Measurements from ENCODE around the gene SCN2A.
A peak's percentile ranks its signal among the peaks of the same experiment; 100 is the strongest.

The SCN2A gene

GRCh38 chr2:165401285-165401852 is 162.2 kb downstream of the SCN2A start:
- Histone ChIP-seq H3K9me3 (ENCODE audit: severe bottlenecking) (no peaks in the 10 kb centered on the region), H3K27me3 (ENCODE audit: insufficient read depth, poor library complexity, severe bottlenecking) (no peaks in the 10 kb centered on the region), H3K4me1 (ENCODE audit: insufficient read depth, poor library complexity, severe bottlenecking) (no peaks in the 10 kb centered on the region), H3K4me3 (ENCODE audit: severe bottlenecking) (no peak overlapping the region), H3K36me3 (ENCODE audit: low read depth) (no peaks in the 10 kb centered on the region), H3K27ac (ENCODE audit: poor library complexity, severe bottlenecking) (no peak overlapping the region)
- TF ChIP-seq, protein P1, sequence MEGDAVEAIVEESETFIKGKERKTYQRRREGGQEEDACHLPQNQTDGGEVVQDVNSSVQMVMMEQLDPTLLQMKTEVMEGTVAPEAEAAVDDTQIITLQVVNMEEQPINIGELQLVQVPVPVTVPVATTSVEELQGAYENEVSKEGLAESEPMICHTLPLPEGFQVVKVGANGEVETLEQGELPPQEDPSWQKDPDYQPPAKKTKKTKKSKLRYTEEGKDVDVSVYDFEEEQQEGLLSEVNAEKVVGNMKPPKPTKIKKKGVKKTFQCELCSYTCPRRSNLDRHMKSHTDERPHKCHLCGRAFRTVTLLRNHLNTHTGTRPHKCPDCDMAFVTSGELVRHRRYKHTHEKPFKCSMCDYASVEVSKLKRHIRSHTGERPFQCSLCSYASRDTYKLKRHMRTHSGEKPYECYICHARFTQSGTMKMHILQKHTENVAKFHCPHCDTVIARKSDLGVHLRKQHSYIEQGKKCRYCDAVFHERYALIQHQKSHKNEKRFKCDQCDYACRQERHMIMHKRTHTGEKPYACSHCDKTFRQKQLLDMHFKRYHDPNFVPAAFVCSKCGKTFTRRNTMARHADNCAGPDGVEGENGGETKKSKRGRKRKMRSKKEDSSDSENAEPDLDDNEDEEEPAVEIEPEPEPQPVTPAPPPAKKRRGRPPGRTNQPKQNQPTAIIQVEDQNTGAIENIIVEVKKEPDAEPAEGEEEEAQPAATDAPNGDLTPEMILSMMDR (IDR thresholded peaks at IDR 0.05; ENCODE audit: poor library complexity, severe bottlenecking): peak; percentile 80
- DNase-seq (ENCODE audit: low spot score) (no peak), ATAC-seq (ENCODE audit: low read depth) (no peak)

- TF ChIP-seq, protein P1 (IDR thresholded peaks at IDR 0.05; ENCODE audit: poor library complexity, severe bottlenecking): no peak
- DNase-seq (ENCODE audit: low spot score): no peak
- Histone ChIP-seq H3K27me3 (ENCODE audit: insufficient read depth, poor library complexity, severe bottlenecking) (no peaks in the 10 kb centered on the region), H3K9me3 (ENCODE audit: severe bottlenecking) (no peaks in the 10 kb centered on the region), H3K4me1 (ENCODE audit: insufficient read depth, poor library complexity, severe bottlenecking) (no peaks in the 10 kb centered on the region), H3K4me3 (ENCODE audit: severe bottlenecking) (no peak overlapping the region), H3K36me3 (ENCODE audit: low read depth) (no peaks in the 10 kb centered on the region), H3K27ac (ENCODE audit: poor library complexity, severe bottlenecking) (no peak overlapping the region)
- ATAC-seq (ENCODE audit: low read depth): no peak
Observed at GRCh38 chr2:165402162-165402561, 162.9 kb downstream of the SCN2A start.

- Histone ChIP-seq H3K4me1 (ENCODE audit: insufficient read depth, poor library complexity, severe bottlenecking) (no peaks in the 10 kb centered on the region), H3K36me3 (ENCODE audit: low read depth) (no peaks in the 10 kb centered on the region), H3K9me3 (ENCODE audit: severe bottlenecking) (no peaks in the 10 kb centered on the region), H3K4me3 (ENCODE audit: severe bottlenecking) (no peak overlapping the region), H3K27me3 (ENCODE audit: insufficient read depth, poor library complexity, severe bottlenecking) (no peaks in the 10 kb centered on the region), H3K27ac (ENCODE audit: poor library complexity, severe bottlenecking) (no peak overlapping the region)
- peak; percentile 54; the same call in 1 of the 3 replicates for ATAC-seq (ENCODE audit: low read depth)
- TF ChIP-seq, protein P1 (IDR thresholded peaks at IDR 0.05; ENCODE audit: poor library complexity, severe bottlenecking): no peak
- no peak for DNase-seq (ENCODE audit: low spot score)
Observed at GRCh38 chr2:165406173-165406572, 167.0 kb downstream of the SCN2A start.

DNA sequence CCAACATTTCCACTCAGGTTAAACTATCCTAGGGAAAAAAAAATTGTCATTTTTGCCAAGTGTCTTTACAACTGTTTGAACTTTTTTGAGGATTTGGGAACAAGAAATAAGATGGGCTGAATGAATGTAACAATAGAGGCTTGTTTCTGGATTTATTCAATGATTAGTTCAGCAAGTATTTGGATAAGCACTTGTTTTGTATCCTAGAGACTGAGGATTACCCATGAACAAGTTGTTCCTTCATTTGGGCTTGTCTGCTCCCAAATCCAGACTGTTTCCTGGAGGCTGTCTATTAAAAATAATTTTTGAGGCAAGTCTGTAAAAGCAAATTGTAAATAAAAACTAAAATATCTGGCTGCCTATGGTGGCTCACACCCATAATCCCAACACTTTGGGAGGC is 168.3 kb downstream of the SCN2A start:
- no peak for ATAC-seq (ENCODE audit: low read depth)

DNA sequence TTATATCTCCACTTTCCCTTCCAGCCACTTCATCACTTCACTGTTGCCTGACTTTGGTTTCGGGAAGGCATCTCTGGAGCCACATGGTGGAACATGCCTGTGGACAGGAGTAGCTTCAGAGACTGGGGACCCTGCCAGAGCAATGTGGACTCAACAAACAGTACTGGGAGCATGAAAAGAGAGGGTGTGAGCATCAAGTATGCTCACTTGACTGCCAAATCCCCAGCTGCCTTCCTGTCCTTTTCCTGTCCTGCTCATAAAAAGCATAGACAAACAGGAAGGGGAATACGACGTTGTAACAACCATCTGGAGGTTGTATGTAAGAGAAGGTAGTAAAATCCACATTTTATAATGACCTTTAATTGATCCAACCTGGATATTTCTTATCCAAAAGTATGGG is 169.0 kb downstream of the SCN2A start:
- TF ChIP-seq, protein P1 (IDR thresholded peaks at IDR 0.05; ENCODE audit: poor library complexity, severe bottlenecking): no peak
- H3K36me3 ChIP-seq (ENCODE audit: low read depth): no peaks in the 10 kb centered on the region
- H3K27ac ChIP-seq (ENCODE audit: poor library complexity, severe bottlenecking): no peak overlapping the region
- H3K4me3 ChIP-seq (ENCODE audit: severe bottlenecking): no peak overlapping the region
- no peak for ATAC-seq (ENCODE audit: low read depth)
- H3K9me3 ChIP-seq (ENCODE audit: severe bottlenecking): no peaks in the 10 kb centered on the region
- H3K4me1 ChIP-seq (ENCODE audit: insufficient read depth, poor library complexity, severe bottlenecking): no peaks in the 10 kb centered on the region
- DNase-seq (ENCODE audit: low spot score): no peak
- no peaks in the 10 kb centered on the region for H3K27me3 ChIP-seq (ENCODE audit: insufficient read depth, poor library complexity, severe bottlenecking)

More for the DNA sequence above, 168.3 kb downstream of the SCN2A start:
- no peaks in the 10 kb centered on the region for H3K9me3 ChIP-seq (ENCODE audit: severe bottlenecking)
- H3K27ac ChIP-seq (ENCODE audit: poor library complexity, severe bottlenecking): no peak overlapping the region
- no peaks in the 10 kb centered on the region for H3K27me3 ChIP-seq (ENCODE audit: insufficient read depth, poor library complexity, severe bottlenecking)
- H3K36me3 ChIP-seq (ENCODE audit: low read depth): no peaks in the 10 kb centered on the region
- TF ChIP-seq, protein P1 (IDR thresholded peaks at IDR 0.05; ENCODE audit: poor library complexity, severe bottlenecking): no peak
- no peak for DNase-seq (ENCODE audit: low spot score)
- H3K4me1 ChIP-seq (ENCODE audit: insufficient read depth, poor library complexity, severe bottlenecking): no peaks in the 10 kb centered on the region
- no peak overlapping the region for H3K4me3 ChIP-seq (ENCODE audit: severe bottlenecking)
